ENCODE measurements around the gene CD4.

CD4 gene

GRCh38 chr12:6765048-6765633 lies 24.2 kb upstream of the CD4 start:
- DNase-seq (ENCODE audit: low read depth in 2 of 2): no peak

DNA sequence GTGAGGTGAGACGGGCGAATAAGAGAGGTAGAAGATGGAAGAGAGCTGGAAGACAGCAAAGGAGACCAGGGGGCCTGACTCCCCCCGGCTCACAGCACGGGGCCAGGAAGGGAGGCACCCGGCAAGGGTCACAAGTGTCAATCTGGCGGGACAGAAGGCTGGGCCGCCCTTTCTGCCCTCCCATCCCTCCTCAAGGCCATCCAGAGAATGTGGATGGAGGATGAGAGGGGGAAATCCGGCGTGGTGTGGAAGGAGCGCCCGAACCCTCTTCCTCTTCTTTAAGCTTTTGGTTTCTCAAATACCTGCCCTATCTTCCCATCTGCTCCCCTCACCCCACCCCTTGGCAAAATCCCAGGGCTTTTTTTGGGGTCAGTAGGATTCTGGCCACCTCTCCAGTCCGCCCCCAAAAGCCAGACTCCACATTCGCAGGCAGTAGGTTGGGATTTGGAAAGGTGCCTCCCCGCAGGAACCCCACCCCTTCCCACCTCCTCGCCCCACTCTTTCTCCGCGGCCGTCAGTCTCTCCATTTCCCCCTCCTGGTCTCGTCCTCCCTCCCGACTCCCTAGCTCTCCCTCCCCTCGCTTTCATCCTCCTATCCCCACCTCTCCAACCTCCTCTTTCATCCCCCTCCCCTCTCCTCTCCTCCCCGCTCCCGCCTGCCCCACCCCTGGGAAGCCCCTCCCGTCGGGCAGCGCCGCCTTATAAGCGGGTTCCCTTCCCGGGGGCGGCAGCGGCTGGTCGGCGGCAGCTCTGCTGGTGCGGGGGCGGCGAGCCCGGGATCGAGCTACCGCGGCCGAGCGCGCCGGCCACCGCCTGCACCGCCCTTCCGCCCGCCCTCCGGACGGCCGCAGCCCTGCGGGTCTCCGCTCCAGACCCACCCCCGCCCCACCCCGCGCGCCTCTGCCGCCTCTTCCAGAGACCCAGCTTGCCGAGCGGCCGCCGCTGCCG lies 23.4 kb upstream of the CD4 start, which contains the start of gene PTMS:
Gene PTMS, plus strand, starts transcription at position 730 of the 948 bp plus-strand sequence. CDS start 343 bp downstream, outside the sequence.
- no peak for DNase-seq (ENCODE audit: low read depth in 2 of 2)

GRCh38 chr12:6766651-6767349 lies 22.5 kb upstream of the CD4 start:
- DNase-seq (ENCODE audit: low read depth in 2 of 2): no peak

- no peak for DNase-seq (ENCODE audit: low read depth in 2 of 2)
Observed at GRCh38 chr12:6767353-6768319, 21.7 kb upstream of the CD4 start.

DNA sequence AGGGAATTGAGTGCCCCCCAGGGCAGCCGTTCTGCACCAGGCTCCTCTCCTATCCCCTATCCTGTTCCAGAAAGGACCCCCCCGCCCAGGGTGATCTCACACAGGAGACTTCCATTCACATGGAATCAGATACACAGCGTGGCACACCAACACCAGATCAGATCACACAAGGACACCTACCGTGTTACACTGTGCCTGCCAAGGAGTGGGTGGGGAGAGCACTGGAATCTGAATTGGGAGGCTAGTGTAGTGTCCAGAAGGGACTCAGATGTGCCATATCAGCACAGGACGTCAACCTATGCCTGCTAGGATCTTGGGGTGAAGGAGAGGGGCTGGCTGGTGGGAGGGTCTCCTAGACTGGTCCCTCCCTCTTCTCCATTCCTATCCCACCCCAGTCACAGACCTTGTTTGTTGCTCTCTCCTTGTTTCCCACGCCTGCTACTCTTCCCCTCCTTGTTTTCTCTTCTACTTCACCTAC lies 20.9 kb upstream of the CD4 start:
- DNase-seq (ENCODE audit: low read depth in 2 of 2): no peak

DNA sequence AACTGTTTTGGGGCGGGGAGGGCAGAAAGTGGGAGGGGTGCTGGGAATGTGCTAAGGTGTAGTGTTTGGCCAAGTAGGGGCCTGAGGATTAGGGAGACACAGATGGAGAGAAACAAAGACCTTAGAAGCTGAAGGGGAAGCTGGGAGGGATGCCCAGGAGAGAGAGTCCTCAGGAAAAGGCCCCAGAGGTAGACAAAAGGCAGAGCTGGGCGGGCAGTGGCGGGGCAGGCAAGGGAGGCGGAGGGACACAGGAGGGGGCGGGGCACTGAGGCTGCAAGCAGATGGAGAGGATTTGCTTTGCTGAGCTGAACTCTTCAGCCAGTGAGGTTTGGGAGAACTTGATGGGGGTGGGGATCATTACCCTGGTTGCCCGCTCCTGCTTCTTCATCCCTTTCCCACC lies 20.3 kb upstream of the CD4 start:
- no peak for DNase-seq (ENCODE audit: low read depth in 2 of 2)

- DNase-seq (ENCODE audit: low read depth in 2 of 2): no peak
Observed at GRCh38 chr12:6769666-6770065, 19.7 kb upstream of the CD4 start.

DNA sequence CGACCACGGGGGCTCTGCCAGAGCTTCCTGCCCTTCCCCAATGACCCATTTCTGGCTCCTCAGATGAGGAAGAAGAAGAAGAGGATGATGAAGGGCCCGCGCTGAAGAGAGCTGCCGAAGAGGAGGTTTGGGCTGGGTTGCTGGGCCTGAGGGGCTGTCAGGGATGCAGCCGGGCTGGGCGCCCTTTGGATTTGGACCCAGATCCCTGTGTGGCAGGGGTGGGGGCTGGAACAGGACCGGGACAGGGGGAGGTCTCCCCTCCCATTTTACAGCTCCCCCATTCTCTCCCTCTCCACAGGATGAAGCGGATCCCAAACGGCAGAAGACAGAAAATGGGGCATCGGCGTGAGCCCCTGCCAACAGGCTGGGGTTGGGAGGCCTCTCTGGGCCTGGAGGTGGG lies 19.2 kb upstream of the CD4 start:
- no peak for DNase-seq (ENCODE audit: low read depth in 2 of 2)

GRCh38 chr12:6770600-6770999 lies 18.7 kb upstream of the CD4 start:
- DNase-seq (ENCODE audit: low read depth in 2 of 2): no peak

GRCh38 chr12:6771091-6771495 lies 18.2 kb upstream of the CD4 start:
- DNase-seq (ENCODE audit: low read depth in 2 of 2): no peak

- no peak for DNase-seq (ENCODE audit: low read depth in 2 of 2)
Observed at GRCh38 chr12:6771509-6772330, 17.6 kb upstream of the CD4 start.

GRCh38 chr12:6772331-6772695 lies 17.0 kb upstream of the CD4 start, which contains the start of gene LAG3:
LAG3 (plus strand) TSS chr12:6772520; CDS start chr12:6772853, 333 bp downstream.
- peak; percentile 65 to 73 for DNase-seq (ENCODE audit: low read depth in 2 of 2)

DNA sequence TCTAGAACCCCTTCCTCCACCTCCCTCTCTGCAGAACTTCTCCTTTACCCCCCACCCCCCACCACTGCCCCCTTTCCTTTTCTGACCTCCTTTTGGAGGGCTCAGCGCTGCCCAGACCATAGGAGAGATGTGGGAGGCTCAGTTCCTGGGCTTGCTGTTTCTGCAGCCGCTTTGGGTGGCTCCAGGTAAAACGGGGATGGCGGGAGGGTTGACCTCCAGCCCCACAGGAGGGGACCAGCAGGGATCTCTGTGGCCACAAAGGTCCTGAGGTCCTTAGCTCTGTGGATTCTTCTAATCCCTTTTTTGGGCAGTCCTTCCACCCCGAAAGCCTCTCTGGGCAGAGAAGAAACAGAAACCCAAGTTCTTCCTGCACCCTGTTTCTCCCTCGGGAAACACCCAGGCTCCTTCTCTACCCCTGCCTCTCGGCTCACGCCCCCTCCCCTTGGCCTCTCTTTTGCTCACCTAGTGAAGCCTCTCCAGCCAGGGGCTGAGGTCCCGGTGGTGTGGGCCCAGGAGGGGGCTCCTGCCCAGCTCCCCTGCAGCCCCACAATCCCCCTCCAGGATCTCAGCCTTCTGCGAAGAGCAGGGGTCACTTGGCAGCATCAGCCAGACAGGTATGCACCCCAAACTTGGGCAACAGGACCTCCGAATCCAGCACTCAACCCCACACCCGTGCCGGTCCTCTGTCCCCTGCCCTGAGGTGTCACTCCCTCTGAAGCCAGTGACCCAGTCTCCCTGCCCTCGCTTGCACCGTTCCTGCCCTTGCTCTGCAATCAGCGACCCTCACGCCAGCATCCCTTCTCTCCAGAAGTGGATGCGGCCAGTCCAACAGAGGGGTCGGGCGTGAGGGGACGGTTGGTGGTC lies 16.4 kb upstream of the CD4 start:
- no peak for DNase-seq (ENCODE audit: low read depth in 2 of 2)

GRCh38 chr12:6773590-6774351 lies 15.6 kb upstream of the CD4 start:
- peak; percentile 75 to 81 for DNase-seq (ENCODE audit: low read depth in 2 of 2)

DNA sequence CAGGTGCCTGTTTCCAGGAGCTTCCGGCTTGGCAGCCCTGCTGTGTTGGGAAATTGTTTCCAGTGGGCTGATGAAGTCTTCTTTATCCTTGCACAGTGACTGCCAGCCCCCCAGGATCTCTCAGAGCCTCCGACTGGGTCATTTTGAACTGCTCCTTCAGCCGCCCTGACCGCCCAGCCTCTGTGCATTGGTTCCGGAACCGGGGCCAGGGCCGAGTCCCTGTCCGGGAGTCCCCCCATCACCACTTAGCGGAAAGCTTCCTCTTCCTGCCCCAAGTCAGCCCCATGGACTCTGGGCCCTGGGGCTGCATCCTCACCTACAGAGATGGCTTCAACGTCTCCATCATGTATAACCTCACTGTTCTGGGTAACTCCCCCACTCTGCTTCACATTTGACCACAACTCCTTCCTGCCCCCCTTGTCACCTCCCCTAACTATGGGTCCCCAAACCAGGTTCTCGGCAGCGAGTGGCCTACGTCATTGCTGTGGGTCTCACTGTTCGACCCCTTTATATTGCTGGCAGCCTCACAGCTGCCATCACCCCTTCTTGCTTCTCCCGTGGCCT lies 14.7 kb upstream of the CD4 start:
- peak in 1 of 2 donors; percentile 65 for DNase-seq (ENCODE audit: low read depth in 2 of 2)

DNA sequence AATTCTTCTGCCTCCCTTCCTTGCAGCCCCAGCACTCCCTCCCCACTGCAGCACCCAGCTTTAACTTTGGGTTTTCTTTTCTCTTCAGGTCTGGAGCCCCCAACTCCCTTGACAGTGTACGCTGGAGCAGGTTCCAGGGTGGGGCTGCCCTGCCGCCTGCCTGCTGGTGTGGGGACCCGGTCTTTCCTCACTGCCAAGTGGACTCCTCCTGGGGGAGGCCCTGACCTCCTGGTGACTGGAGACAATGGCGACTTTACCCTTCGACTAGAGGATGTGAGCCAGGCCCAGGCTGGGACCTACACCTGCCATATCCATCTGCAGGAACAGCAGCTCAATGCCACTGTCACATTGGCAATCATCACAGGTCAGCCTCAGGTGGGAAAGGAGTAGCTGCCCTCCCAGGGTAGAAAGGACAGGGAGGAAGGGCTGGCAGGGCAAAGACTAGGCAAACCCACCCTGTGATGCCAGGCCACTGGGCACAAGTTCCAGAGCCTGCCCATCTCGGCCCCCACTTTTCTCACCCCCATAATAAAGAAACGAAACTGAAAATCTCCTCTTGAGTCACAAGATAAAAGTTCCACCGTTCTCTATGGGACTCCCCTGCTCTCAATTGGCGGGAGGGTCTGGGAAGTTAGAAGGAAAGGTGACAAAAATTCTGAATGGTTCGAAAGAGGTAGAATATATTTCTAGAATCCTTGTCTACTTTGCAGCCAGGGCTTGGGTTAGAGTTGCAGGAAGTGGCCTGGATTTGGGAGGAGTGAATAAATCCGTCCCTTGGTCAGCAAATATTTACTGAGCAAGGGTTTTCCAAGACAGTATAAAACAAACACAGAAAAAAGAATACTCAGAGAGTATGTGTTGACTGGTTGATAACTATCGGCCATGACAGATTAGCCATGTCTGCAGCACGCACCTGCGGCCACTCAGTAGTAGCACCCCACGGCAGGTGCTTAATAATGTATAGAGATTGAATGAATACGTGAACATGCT lies 13.8 kb upstream of the CD4 start:
- DNase-seq (ENCODE audit: low read depth in 2 of 2): no peak

- no peak for DNase-seq (ENCODE audit: low read depth in 2 of 2)
Observed at GRCh38 chr12:6777386-6777785, 11.9 kb upstream of the CD4 start.

Measured in stimulated activated CD8-positive, alpha-beta memory T cell treated with anti-CD3 and anti-CD28 coated beads, Interleukin-15, amount 100 ng/mL, for 48 hours (primary cell).